Heart left ventricle (tissue), 13 donors: ENCODE results near the gene TASP1.

Source experiments
- POLR2A ChIP-seq, 2 donors: fragments of 450-650 bp; IDR thresholded peaks; one replicate each; pipeline ENCODE4 v1.6.1; 2017; ENCODE audit warnings: antibody characterized with exemption in 2 of 2, mild to moderate bottlenecking in 2 of 2, moderate library complexity in 2 of 2
- TF ChIP-seq, protein P1 (sequence below), 12 donors: fragments of 200-600 bp; sonication (generic) in 4 of 12; IDR thresholded peaks; one replicate each; pipeline versions ENCODE4 v1.5.0 to v1.8.0; 2018 to 2022; ENCODE audit warnings: antibody characterized with exemption in 12 of 12, mild to moderate bottlenecking in 5 of 12
- donor health status: ischemic (EF 13 %, LVEDD 7.1; RV severe dilation, severe dysfunction).
- donor health status: DM: no; HTN: yes; CAD: no.
- donor health status: DM: no; HTN: no; CAD: no.
- donor health status: ischemic (EF 25% LVEDD 6.9; RV normal size, moderate dysfunction).
- donor health status: ischemic (EF 25% LVEDD 5.7; RV mildly dilated, moderate dysfunction).
- donor health status: ischemic (EF 35%, LVEDD 5.7; RV mildly dilated, moderate dysfunction).
- donor health status: nonischemic (EF 11% LVEDD 7.7; RV severe dilation, severe dysfunction).
- donor health status: DM: yes; HTN: yes; CAD: no.
- donor health status: PGD.
- donor health status: ischemic (EF 29% LVEDD 5.4; RV normal size, mild dysfunction).
- donor health status: nonischemic (EF 23%, LVEDD 6.1; RV moderate dilation, normal function).

DNA sequence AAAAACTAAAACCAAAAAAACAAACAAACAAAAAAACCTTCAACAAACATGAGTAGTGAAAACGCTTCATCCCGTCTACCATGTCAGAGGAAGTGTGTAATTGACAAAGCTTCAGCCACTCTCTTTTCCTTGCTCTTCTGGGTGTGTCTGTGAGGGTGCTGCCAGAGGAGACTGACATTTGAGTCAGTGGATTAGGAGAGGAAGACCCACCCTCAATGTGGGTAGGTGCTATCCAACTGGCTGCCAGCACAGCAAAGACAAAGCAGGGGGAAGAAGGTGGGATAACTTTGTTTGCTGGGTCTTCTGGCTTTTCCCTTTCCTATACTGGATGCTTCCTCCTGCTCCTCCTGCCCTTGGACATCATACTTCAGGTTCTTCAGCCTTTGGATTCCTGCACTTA is 145.6 kb downstream of the TASP1 start:
- TF ChIP-seq, protein P1, sequence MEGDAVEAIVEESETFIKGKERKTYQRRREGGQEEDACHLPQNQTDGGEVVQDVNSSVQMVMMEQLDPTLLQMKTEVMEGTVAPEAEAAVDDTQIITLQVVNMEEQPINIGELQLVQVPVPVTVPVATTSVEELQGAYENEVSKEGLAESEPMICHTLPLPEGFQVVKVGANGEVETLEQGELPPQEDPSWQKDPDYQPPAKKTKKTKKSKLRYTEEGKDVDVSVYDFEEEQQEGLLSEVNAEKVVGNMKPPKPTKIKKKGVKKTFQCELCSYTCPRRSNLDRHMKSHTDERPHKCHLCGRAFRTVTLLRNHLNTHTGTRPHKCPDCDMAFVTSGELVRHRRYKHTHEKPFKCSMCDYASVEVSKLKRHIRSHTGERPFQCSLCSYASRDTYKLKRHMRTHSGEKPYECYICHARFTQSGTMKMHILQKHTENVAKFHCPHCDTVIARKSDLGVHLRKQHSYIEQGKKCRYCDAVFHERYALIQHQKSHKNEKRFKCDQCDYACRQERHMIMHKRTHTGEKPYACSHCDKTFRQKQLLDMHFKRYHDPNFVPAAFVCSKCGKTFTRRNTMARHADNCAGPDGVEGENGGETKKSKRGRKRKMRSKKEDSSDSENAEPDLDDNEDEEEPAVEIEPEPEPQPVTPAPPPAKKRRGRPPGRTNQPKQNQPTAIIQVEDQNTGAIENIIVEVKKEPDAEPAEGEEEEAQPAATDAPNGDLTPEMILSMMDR (IDR thresholded peaks at IDR 0.05): no peak
- no peak for TF ChIP-seq POLR2A (IDR thresholded peaks at IDR 0.05)
